Effector CD4-positive, alpha-beta T cell (primary cell): ENCODE data around the gene EPHA2.

Source experiments
- DNase-seq: peaks from one replicate; pipeline ENCODE4 v3.0.0-alpha.2; 2020

The EPHA2 gene

DNA sequence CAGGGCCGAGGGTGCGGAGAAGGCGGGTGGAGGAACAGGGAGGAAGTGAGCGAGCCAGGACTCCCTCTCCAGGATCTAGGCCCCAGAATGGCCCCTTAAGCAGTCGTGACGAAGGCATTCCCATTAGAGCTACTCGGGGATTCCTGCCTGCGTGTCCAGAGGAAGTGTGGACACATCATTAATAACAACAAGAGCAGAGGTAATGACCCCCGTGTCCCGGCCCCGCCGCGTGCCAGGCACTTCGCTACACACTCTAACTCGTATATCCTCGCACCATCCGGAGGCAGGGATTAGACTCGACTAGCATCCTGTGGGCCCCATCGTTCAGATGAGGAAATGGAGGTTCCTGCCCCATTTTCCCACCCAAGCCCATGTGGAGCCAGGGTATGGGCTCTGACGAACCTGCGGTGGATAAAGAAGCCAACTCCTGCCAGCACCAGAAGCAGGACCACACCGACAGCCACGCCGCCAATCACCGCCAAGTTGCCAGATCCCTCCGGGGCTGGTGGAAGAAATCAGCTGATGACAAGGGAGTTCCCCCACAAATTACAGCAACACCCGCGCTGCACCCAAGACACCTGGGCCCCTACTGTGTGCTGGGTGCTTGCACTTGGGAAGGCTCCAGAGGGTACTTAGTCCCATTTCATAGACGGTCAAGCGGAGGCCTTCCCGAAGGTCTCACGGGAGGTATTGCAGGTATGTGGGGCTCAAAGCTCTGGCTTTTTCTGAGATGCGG lies 21.6 kb downstream of the EPHA2 start:
- no peak for DNase-seq

DNA sequence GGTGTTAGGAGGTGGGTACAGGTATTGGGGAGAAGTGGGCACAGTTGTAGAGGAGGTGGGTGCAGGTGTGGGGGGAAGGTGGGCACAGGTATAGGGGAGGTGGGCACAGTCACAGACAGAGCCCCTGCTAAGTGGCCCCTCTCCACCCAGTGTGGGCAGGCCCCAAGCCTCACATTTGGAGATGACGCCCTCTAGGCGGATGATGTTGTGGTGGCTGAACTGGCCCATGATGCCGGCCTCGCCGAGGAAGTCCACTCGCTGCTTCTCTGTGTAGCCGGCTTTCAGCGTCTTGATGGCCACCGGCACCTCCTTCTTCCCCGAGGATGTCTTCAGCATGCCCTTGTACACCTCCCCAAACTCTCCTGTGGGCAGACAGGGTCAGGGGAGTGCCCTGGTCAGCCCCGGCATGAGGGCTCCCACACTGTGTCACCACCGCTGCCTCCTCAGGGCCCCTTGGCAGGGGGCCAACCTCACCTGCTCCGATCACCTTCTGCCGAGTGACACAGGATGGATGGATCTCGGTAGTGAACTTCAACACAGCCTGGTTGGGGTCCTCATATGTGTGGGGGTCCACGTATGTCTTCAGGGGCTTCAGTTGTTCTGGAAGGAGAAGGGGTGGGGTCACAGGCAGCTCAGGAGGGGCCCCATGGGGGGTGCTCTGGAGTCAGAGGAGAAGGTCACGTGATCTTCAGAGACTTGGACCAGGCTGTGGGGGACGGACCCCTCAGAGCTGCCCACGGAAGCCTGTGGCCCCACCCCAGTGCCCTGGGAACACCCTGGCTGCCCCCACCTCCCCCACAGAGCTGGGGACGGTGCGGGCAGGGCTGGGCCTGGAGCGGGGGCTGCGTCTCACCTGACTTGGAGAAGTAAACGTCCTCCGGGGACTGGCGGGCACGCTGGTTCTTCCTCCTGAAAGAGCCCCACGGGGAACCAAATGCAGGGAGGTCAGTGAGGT lies 22.6 kb downstream of the EPHA2 start:
- no peak for DNase-seq

DNA sequence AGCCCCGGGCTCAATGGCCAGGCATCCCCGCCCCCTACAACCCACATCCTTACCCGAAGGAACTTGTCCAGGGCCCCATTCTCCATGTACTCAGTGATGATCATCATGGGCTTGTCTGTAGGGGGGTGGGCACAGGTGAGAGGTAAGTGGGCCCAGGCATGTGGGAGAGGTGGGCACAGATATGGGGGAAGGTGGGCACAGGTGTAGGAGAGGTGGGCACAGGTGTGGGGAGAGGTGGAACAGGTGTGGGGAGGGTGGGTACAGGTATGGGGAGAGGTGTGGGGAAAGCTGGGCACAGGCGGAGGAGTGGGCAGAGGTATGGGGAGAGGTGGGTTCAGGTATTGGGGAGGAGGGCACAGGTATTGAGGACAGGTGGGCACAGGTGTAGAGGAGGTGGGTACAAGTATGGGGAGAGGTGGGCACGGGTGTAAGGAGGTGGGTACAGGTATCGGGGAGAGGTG lies 23.5 kb downstream of the EPHA2 start:
- no peak for DNase-seq

DNA sequence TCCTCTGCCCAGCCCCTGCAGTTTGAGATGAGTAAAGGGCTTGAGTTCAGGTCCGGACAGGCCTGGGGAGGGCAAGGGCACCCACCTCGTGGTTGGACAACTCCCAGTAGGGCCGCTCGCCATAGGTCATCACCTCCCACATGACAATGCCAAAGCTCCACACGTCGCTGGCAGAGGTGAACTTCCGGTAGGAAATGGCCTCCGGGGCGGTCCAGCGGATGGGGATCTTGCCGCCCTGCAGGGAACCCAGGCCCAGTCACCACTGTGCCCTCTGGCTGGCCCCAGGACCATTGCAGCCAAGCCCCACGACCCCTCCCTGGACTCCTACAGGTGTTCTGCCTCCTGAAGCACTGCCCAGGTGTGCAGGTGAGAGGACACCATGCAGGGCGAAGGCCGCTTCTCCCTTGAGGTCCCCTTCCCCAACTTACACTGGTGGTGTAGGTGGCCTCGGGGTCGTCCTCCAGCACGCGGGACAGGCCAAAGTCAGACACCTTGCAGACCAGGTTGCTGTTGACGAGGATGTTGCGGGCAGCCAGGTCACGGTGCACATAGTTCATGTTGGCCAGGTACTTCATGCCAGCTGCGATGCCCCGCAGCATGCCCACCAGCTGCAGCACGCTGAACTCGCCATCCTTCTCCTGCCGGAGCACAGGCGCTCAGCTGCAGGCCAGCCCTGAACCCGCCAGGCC lies 24.1 kb downstream of the EPHA2 start:
- no peak for DNase-seq

DNA sequence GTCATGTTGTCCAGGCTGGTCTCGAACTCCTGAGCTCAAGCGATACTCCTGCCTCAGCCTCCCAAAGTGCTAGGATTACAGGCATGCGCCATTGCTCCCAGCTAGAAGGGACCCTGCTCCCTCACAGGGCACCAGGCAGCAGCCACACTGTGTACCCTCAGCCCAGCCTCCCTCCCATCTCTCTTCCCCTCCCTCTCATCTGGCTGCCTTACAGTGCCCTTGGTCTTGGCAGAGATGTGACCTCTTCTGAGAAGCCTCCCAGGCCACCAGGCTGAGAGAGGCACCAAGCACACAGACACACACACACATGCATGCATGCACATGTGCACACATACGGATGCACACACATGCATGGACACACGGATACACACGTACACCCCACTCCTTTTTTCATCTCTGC lies 25.0 kb downstream of the EPHA2 start:
- no peak for DNase-seq

DNA sequence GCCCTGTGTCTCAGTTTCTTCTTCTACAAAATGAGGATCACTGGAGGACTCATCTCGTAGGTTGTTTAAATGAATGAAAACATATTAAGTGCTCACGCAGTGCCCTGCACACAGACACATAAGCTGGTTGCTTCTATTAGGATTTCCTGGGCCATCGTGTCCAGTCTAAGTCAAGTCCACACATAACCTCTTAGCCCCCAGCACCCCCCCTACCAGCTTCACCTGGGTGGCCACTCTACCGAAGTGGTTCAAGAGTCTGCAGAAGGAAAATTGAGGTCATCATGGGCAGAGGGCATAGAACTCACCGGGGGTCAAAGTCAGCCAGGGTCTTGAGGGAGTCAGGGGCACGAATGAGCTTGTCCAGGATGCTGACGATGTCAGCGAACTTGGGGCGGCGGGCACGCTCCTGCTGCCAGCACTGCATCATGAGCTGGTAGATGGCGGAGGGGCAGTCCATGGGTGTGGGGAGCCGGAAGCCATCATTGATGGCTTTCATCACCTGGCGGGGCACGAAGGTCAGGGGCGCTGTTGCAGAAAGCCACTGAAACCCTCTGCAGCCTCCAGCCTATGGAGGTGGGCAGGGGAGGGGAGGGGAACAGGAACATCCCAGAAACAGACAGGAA lies 25.8 kb downstream of the EPHA2 start:
- DNase-seq = no peak

DNA sequence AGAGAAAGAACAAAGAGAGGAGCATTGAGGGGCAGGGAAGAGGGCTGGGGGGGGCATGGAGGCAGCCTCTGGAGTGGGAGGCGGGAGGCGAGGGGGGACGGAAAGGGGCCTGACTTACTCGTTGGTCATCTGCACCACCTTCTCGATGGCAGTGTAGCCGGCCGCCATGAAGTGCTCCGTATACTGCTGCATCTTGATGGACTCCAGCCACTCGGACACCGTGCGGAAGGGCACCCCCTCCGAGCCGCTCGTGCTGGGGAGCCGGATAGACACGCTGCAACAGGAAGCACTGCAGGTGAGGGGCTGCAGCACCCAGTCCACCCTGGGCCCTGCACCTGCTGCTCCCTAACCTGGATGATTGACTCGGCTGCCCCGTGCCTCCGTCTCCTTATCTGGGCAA lies 26.6 kb downstream of the EPHA2 start:
- no peak for DNase-seq

DNA sequence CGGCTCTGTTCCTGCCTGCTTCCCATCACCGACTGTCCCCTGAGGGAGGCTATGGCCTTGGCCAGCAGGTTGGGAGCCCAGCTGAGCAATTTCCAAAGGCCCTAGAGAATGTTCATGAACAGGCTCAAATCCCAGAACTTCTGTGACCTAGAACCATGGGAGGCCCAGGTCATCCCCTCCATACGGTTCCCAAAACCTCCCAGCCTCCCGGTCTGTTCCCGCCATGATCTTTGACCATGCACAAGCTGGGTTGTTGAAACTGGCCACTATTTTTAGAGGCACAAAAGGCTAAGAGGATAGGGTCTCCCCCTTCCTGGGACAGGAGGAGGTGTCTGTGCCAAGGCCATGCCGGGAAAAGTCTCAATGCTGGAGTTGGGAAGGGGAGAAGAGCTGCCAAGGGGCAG lies 27.5 kb downstream of the EPHA2 start:
- no peak for DNase-seq

DNA sequence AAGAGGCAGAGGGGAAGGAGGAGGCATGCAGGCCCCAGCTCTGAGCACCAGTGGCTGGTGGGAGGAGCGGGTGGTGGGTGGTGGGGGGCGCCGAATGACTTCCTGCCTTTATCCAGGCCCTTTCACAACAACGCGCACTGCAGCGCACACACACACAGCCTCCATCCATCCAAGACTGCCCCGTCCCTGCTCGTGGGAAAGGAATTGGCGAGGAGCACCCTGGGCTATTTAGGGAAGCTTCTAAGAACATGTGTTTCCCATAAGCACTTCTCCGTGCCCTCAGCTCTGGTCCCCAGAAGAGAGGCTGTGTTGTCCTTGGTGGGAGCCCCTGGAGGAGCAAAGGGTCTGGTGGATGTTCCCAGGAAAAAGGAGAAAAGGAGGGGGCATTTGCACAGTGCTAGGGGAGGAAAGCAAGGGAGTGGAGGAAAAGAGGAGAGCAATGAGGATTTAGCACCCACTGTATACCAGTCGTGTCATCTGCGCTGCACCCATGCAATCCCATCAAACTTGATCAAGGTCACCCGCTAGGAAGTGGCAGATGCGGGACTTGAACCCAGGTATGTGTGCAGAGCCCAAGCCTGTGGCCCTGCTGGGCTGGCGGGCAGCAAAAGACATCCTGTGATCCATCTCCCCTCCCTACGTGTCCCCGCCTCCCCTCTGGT lies 28.1 kb downstream of the EPHA2 start:
- DNase-seq = no peak

DNA sequence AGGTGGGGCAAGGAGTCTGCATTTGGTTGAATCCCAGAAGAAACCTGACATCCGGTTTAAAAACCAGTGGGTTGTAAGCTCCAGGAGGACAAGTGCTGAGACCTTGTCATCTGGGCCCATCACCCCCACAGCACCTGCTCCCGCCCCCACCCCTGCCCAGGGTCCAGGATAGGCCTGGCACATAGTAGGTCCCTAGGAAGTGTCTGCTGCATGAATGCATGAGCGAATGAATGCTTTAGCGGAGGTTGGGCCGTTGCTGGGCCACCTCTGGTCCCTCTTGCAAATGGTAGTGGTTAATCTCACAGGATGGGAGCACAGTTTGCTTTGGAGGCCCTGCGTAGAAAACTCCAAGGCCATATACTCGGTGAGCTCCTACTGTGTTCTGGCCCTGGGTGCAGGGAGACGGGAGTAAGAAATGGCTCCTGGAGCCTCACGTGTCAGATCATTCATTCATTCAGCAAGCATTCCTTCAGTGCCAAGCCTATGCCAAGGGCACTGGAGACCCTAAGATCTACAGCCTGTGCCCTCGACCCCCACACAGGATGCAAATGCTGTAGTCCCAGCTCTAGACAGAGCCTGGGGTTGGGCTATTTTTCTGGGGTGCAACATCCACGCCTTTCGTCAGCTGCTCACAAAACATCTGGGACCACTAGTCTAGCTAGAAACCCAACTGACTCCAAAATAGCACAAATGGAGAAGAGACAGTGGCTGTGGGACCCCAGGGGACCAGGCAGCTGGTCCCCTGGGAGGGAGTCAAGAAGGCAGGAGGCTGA lies 28.9 kb downstream of the EPHA2 start:
- DNase-seq = no peak

DNA sequence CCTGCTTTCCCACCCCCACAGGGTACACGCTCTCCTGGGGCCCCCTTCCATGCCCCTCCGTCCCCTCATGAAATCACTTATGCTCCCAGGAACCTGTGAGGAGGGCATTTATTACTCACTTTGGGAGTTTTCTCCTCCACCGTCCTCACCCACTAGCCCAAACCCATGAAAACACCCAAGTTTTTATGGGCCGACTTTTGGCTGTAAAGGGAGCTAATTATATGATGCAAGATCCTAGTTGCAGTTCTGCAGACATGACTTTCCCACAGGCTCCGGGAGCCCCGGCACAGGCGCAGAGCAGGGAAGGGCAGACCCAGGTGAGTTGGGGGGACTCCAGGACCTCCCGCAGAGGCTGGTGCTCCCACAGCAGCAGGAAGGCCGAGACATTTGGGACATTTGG lies 29.7 kb downstream of the EPHA2 start:
- DNase-seq = no peak

DNA sequence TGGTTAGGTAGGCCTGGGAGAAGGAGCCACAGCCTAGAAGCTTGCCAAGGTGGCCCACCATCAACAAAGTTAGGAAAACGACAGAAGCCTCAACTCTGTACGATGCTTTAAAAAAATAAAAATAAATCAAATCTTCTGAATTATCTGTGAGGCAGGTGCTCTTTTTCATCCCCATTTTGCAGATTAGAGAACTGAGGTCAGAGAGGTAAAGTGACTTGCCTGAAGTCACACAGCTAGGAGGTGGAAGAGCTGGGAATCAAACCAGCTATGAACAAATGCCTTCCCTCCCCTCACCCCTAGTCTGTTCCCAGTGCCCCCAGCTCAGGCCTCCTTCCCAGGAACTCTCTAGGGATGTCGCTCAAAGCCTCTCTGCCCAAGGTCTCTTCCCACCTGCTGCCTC lies 30.4 kb downstream of the EPHA2 start:
- no peak for DNase-seq

DNA sequence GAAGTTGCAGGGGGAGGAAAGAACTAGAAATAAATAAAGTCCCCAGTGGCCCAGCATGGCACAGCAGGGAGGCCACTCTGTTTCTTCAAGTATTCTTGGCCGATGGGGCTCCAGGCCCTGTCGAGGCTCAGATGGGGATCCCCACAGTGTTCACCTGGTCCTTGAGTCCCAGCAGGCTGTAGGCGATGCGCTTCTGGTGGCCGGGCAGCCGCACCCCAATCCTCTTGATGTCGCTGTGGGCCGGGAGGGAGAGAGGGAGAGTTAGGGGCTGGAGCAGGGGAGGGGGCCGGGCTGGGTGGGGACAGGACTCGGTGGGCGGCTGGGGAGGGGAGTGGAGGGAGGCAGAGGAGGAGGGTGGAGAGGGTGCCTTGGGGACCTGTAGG lies 30.8 kb downstream of the EPHA2 start:
- no peak for DNase-seq

DNA sequence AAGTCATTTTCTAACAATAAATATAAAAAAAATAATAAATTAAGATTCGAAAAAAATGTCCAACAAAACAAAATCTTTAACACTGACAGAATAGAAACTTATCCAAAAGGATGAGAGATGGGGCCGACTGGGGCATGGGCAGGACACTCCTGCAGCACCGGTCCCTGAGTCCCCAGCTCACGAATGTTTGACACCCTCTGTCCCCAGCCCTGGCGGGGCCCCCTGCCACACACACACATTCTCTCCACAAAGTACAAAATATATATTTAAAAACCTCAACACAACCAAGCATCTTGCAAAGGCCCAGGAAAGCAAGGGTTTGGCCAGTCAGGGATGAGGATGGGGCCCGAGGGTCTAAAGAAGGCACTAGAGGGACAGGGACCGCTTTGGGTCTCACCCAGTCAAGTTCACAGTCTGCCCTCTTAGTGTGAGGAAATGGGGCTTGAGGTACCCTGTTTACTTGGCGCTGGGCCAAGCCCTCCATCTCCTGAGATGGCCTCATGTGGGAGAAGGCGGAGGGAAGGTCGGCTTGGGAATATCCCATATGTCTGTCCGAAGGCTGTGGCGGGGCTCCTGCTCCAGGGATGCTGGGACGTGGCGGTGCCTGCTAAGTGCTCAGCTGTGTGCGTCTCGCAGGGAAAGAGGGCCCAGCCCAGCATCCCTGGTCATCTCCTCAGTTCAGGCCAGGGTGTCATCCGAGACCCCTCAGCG lies 31.3 kb downstream of the EPHA2 start:
- no peak for DNase-seq

DNA sequence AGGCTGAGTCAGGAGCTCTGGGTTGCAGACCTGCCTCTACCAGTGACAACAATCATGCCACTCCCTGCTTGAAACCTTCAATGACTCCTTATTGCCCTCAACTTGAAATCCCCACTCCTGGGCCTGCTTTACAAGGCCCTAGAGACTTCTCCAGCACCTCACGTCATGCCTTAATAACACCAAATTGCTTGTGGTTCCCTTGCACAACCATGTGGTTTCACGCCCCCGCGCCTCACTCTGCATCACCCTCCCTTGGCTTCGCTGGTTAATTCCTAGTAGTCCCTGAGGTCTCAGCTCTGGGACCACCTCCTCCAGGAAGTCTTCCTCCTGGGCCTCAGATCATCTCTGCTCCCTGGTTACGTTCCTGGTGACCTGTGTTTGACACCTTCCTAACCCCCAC lies 33.0 kb downstream of the EPHA2 start:
- no peak for DNase-seq

DNA sequence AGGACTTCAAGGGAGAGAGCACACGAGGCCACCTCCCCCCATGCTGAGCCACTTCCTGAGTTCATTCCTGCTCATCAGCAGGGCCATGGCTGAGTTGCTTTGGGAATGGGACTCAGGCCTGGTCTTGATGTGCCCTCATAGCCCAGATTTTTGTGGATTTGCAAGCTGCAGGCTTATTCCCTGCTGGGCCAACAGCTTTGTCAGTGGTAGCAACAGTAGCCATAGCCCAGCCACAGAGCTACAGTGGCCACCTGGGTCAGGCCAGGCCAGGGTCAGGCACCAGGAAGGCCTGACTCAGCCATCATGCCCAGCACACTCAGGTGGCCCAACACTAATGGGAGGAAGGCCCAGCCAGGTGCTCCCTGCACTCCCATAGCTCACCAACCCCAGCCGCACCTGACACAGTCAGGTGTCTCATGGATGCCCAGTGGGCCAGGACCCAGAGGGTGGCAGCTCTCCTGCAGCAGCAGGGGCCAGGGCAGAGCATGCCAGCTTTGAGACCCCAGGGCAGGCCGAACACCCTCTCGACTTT lies 33.5 kb downstream of the EPHA2 start:
- DNase-seq = no peak

DNA sequence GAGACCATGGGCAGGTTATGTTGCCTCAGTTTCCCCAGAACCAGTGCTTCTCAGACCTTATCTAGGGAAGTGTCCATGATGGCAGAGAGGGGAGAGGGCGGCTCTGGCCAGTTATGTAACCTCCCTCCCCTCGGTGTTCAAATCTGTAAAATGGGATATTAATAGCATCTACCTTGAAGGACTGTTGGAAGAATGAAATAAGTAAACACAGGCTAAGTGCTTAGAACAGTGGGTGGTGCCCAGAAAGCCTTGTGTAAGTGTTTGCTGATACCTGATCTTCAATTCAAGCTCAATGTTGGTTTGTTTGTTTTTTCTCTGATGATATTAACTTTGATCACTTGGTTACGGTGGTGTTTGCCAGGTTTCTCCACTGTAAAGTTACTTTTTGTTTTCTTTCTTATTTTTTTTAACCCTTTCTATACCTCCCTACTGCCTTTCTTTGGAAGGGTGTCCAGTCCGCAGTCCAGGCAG lies 34.9 kb downstream of the EPHA2 start:
- no peak for DNase-seq

DNA sequence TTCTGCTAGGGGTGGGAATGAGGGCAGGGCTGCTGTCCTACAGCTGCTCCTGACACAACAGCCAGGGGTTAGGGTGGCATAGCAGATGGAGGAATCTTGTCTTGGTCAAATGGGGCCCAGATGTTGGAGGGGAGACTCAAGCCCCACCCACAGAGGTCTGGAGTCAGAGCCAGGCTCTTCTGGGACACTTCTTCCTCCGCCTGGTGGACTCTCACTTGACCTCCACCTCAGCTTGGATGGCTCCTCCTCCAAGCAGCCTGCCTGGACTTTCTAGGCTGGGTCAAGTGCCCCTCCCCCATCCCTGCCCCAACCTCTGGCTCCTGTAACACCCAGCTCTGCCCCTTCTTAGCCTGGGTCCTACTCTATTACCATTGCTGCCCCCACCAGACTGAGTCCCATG lies 35.5 kb downstream of the EPHA2 start:
- DNase-seq = no peak

DNA sequence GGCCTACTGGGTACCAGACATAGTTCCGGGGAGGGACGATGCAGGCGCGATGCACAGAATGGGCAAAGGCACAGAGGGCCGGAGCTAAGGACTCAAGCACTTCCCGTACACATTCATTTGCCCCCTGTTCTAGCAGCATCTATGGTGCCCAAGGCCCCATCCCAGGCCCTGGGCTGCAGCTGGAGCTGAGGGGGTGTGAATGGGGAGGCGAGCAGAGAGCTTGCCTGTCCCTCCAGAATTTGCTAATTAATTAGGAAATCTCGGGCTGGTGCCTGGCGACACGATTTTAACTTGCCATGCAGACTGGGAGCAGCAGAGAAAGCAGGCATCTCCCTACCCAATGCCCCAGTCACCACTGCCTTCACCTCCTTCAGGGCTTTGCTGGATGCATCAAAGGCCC lies 35.9 kb downstream of the EPHA2 start:
- DNase-seq = no peak

DNA sequence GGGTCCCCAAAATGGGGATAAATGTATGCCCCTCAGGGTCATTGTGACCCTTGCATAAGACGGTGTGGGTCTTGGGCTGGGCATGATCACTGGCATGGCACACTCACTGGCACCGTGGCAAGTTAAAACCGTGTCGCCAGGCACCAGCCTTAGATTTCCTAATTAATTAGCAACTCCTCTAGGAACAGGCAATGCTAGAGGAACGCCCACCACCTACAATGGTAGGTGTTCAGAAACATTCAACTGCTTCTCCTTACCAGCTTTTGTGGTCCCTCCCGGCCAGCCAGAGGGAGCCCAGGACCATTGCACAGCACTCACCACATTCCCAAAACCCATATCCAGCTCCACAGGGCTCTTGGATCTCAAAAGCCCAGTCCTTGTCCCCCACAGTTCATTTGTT lies 36.4 kb downstream of the EPHA2 start:
- DNase-seq = no peak

DNA sequence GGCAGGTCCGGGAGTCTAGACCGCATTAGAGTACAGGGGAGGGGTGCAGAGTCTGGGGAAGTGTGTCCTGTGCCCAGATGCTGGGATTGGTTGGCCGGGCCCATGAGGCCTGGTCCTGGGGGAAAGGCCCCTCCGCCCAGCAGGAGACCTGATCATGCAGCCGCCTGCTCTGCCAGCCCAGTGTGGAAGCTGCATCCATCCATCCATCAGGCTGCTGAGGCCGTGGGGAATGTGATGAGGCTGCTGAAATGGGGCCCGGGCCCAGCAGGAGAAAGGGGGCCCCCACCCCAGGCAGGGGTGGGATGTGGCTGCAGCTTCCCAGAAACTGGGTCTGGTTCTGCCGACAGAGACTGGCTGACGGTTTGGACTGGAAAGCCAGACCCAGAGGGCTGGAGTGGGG lies 37.2 kb downstream of the EPHA2 start:
- DNase-seq = no peak
